ENCODE data around the gene S100A14. TPM values are rescaled to one million over a fixed set of nuclear protein-coding genes. Genes with fewer than 3 reads are reported as not detected.
"Not testable (repeated sequence)": the region's sequence is repeated elsewhere in the genome, so short reads cannot be mapped to it uniquely, and the experiment has no call there.

Gene S100A14
- total RNA-seq, 1 experiment from 2014 or later, result not detected

GRCh38 chr1:153575497-153575896, 40.6 kb downstream of the S100A14 start:
- not testable (repeated sequence) for H3K27ac ChIP-seq (ENCODE audit: low read length)

GRCh38 chr1:153575081-153575491, 41.0 kb downstream of the S100A14 start:
- H4K20me1 ChIP-seq (ENCODE audit: insufficient read depth, low read depth, low read length); DNase-seq; H2AFZ ChIP-seq (ENCODE audit: low read length); H3K27ac ChIP-seq (ENCODE audit: low read length); H3K9ac ChIP-seq (ENCODE audit: low read length); H3K9me3 ChIP-seq (ENCODE audit: low read length); H3K79me2 ChIP-seq (ENCODE audit: low read length); H3K4me3 ChIP-seq (ENCODE audit: low read length); H3K4me2 ChIP-seq (ENCODE audit: low read depth, low read length, poor library complexity, severe bottlenecking); H3K36me3 ChIP-seq (ENCODE audit: insufficient read depth, low read length); H3K27me3 ChIP-seq (ENCODE audit: low read length); H3K9me2 ChIP-seq (replicated peaks; ENCODE audit: insufficient read depth, low read length); H3K4me1 ChIP-seq (ENCODE audit: low read length): not testable (repeated sequence)

More at GRCh38 chr1:153575497-153575896, 40.6 kb downstream of the S100A14 start:
- H3K27me3 ChIP-seq (ENCODE audit: low read length); H3K4me1 ChIP-seq (ENCODE audit: low read length); H3K9me2 ChIP-seq (replicated peaks; ENCODE audit: insufficient read depth, low read length); H3K4me3 ChIP-seq (ENCODE audit: low read length); H3K36me3 ChIP-seq (ENCODE audit: insufficient read depth, low read length); H3K9me3 ChIP-seq (ENCODE audit: low read length); H2AFZ ChIP-seq (ENCODE audit: low read length); DNase-seq; H3K79me2 ChIP-seq (ENCODE audit: low read length); H3K4me2 ChIP-seq (ENCODE audit: low read depth, low read length, poor library complexity, severe bottlenecking); H3K9ac ChIP-seq (ENCODE audit: low read length); H4K20me1 ChIP-seq (ENCODE audit: insufficient read depth, low read depth, low read length): not testable (repeated sequence)

GRCh38 chr1:153573351-153573750, 42.8 kb downstream of the S100A14 start:
- Histone ChIP-seq H3K27ac (ENCODE audit: low read length) (no peak overlapping the region), H2AFZ (ENCODE audit: low read length) (no peak overlapping the region), H3K36me3 (ENCODE audit: insufficient read depth, low read length) (no peaks in the 10 kb centered on the region), H3K9me2 (replicated peaks; ENCODE audit: insufficient read depth, low read length) (no peaks in the 10 kb centered on the region), H3K4me3 (ENCODE audit: low read length) (no peak overlapping the region), H3K4me1 (ENCODE audit: low read length) (peaks cover 3% of the 10 kb centered on the region; the same call in 1 of the 2 replicates), H3K9me3 (ENCODE audit: low read length) (no peaks in the 10 kb centered on the region), H3K4me2 (ENCODE audit: low read depth, low read length, poor library complexity, severe bottlenecking) (no peak overlapping the region), H3K9ac (ENCODE audit: low read length) (no peak overlapping the region), H3K27me3 (ENCODE audit: low read length) (no peaks in the 10 kb centered on the region), H4K20me1 (ENCODE audit: insufficient read depth, low read depth, low read length) (no peaks in the 10 kb centered on the region), H3K79me2 (ENCODE audit: low read length) (no peaks in the 10 kb centered on the region)
- no peak for DNase-seq

- H3K9me3 ChIP-seq (ENCODE audit: low read length), result no peaks in the 10 kb centered on the region
- peak; percentile 86 for DNase-seq
- H3K4me2 ChIP-seq (ENCODE audit: low read depth, low read length, poor library complexity, severe bottlenecking), result no peak overlapping the region
- H4K20me1 ChIP-seq (ENCODE audit: insufficient read depth, low read depth, low read length), result no peaks in the 10 kb centered on the region
- no peak overlapping the region for H2AFZ ChIP-seq (ENCODE audit: low read length)
- no peak overlapping the region for H3K9ac ChIP-seq (ENCODE audit: low read length)
- H3K36me3 ChIP-seq (ENCODE audit: insufficient read depth, low read length), result no peaks in the 10 kb centered on the region
- H3K9me2 ChIP-seq (replicated peaks; ENCODE audit: insufficient read depth, low read length), result no peaks in the 10 kb centered on the region
- H3K27me3 ChIP-seq (ENCODE audit: low read length), result no peaks in the 10 kb centered on the region
- H3K27ac ChIP-seq (ENCODE audit: low read length), result no peak overlapping the region
- no peaks in the 10 kb centered on the region for H3K79me2 ChIP-seq (ENCODE audit: low read length)
- peaks cover 3% of the 10 kb centered on the region; the same call in 1 of the 2 replicates for H3K4me1 ChIP-seq (ENCODE audit: low read length)
- no peak overlapping the region for H3K4me3 ChIP-seq (ENCODE audit: low read length)
These were observed 43.5 kb downstream of the S100A14 start for GRCh38 chr1:153572569-153573015.

GRCh38 chr1:153571706-153572105, 44.4 kb downstream of the S100A14 start:
- H3K9ac ChIP-seq (ENCODE audit: low read length), result no peak overlapping the region
- H4K20me1 ChIP-seq (ENCODE audit: insufficient read depth, low read depth, low read length), result no peaks in the 10 kb centered on the region
- H3K27ac ChIP-seq (ENCODE audit: low read length), result no peak overlapping the region
- no peaks in the 10 kb centered on the region for H3K9me3 ChIP-seq (ENCODE audit: low read length)
- no peaks in the 10 kb centered on the region for H3K27me3 ChIP-seq (ENCODE audit: low read length)
- H3K4me1 ChIP-seq (ENCODE audit: low read length), result peaks cover 3% of the 10 kb centered on the region; the same call in 1 of the 2 replicates
- DNase-seq, result no peak
- H3K79me2 ChIP-seq (ENCODE audit: low read length), result no peaks in the 10 kb centered on the region
- no peak overlapping the region for H2AFZ ChIP-seq (ENCODE audit: low read length)
- H3K9me2 ChIP-seq (replicated peaks; ENCODE audit: insufficient read depth, low read length), result no peaks in the 10 kb centered on the region
- H3K4me2 ChIP-seq (ENCODE audit: low read depth, low read length, poor library complexity, severe bottlenecking), result no peak overlapping the region
- H3K36me3 ChIP-seq (ENCODE audit: insufficient read depth, low read length), result no peaks in the 10 kb centered on the region
- H3K4me3 ChIP-seq (ENCODE audit: low read length), result no peak overlapping the region

- Histone ChIP-seq H4K20me1 (ENCODE audit: insufficient read depth, low read depth, low read length) (no peaks in the 10 kb centered on the region), H3K4me3 (ENCODE audit: low read length) (no peak overlapping the region), H3K4me2 (ENCODE audit: low read depth, low read length, poor library complexity, severe bottlenecking) (no peak overlapping the region), H3K9ac (ENCODE audit: low read length) (no peak overlapping the region), H3K79me2 (ENCODE audit: low read length) (no peaks in the 10 kb centered on the region), H3K4me1 (ENCODE audit: low read length) (peaks cover 3% of the 10 kb centered on the region; the same call in 1 of the 2 replicates), H3K9me3 (ENCODE audit: low read length) (no peaks in the 10 kb centered on the region), H3K27me3 (ENCODE audit: low read length) (no peaks in the 10 kb centered on the region), H3K9me2 (replicated peaks; ENCODE audit: insufficient read depth, low read length) (no peaks in the 10 kb centered on the region), H2AFZ (ENCODE audit: low read length) (no peak overlapping the region), H3K36me3 (ENCODE audit: insufficient read depth, low read length) (no peaks in the 10 kb centered on the region), H3K27ac (ENCODE audit: low read length) (no peak overlapping the region)
- no peak for DNase-seq
These were observed 45.3 kb downstream of the S100A14 start for GRCh38 chr1:153570874-153571273.

- Histone ChIP-seq H3K9ac (ENCODE audit: low read length) (no peak overlapping the region), H3K9me3 (ENCODE audit: low read length) (no peaks in the 10 kb centered on the region), H3K27me3 (ENCODE audit: low read length) (no peaks in the 10 kb centered on the region), H2AFZ (ENCODE audit: low read length) (no peak overlapping the region), H3K27ac (ENCODE audit: low read length) (no peak overlapping the region), H3K4me2 (ENCODE audit: low read depth, low read length, poor library complexity, severe bottlenecking) (no peak overlapping the region), H3K79me2 (ENCODE audit: low read length) (no peaks in the 10 kb centered on the region), H3K4me3 (ENCODE audit: low read length) (no peak overlapping the region), H4K20me1 (ENCODE audit: insufficient read depth, low read depth, low read length) (no peaks in the 10 kb centered on the region), H3K36me3 (ENCODE audit: insufficient read depth, low read length) (no peaks in the 10 kb centered on the region), H3K4me1 (ENCODE audit: low read length) (peaks cover 3% of the 10 kb centered on the region; the same call in 1 of the 2 replicates), H3K9me2 (replicated peaks; ENCODE audit: insufficient read depth, low read length) (no peaks in the 10 kb centered on the region)
- peak; percentile 27 for DNase-seq
These were observed 46.7 kb downstream of the S100A14 start for GRCh38 chr1:153569465-153569864.

- H3K4me1 ChIP-seq (ENCODE audit: low read length), result peaks cover 3% of the 10 kb centered on the region; the same call in 1 of the 2 replicates
- no peaks in the 10 kb centered on the region for H3K9me2 ChIP-seq (replicated peaks; ENCODE audit: insufficient read depth, low read length)
- no peak overlapping the region for H2AFZ ChIP-seq (ENCODE audit: low read length)
- no peak overlapping the region for H3K4me2 ChIP-seq (ENCODE audit: low read depth, low read length, poor library complexity, severe bottlenecking)
- no peak overlapping the region; the same call in 1 of the 2 replicates for H3K4me3 ChIP-seq (ENCODE audit: low read length)
- DNase-seq, result peak; percentile 87
- H3K79me2 ChIP-seq (ENCODE audit: low read length), result no peaks in the 10 kb centered on the region
- no peaks in the 10 kb centered on the region for H3K9me3 ChIP-seq (ENCODE audit: low read length)
- H3K27me3 ChIP-seq (ENCODE audit: low read length), result no peaks in the 10 kb centered on the region
- H3K36me3 ChIP-seq (ENCODE audit: insufficient read depth, low read length), result no peaks in the 10 kb centered on the region
- no peak overlapping the region for H3K27ac ChIP-seq (ENCODE audit: low read length)
- no peaks in the 10 kb centered on the region for H4K20me1 ChIP-seq (ENCODE audit: insufficient read depth, low read depth, low read length)
- peak overlapping the region; percentile 34; the same call in 1 of the 2 replicates for H3K9ac ChIP-seq (ENCODE audit: low read length)
These were observed 47.6 kb downstream of the S100A14 start for GRCh38 chr1:153568367-153569099.

Measured in Karpas-422 (cell line).